Measurements from ENCODE around the gene FNBP1.

The FNBP1 gene

GRCh38 chr9:129901993-129902739 lies 140.8 kb downstream of the FNBP1 start:
- Histone ChIP-seq H3K4me2 (ENCODE audit: low read depth, low read length, poor library complexity, severe bottlenecking) (no peak overlapping the region), H4K20me1 (ENCODE audit: insufficient read depth, low read length, poor library complexity, severe bottlenecking) (no peaks in the 10 kb centered on the region)

GRCh38 chr9:129900263-129901027 lies 142.5 kb downstream of the FNBP1 start:
- H3K9ac ChIP-seq (ENCODE audit: low read depth, low read length, poor library complexity, severe bottlenecking): no peak overlapping the region
- H4K20me1 ChIP-seq (ENCODE audit: insufficient read depth, low read length, poor library complexity, severe bottlenecking): no peaks in the 10 kb centered on the region
- H3K27me3 ChIP-seq (ENCODE audit: insufficient read depth, low read length, poor library complexity, severe bottlenecking): no peaks in the 10 kb centered on the region
- no peaks in the 10 kb centered on the region for H3K9me2 ChIP-seq (replicated peaks; ENCODE audit: low read depth, low read length)
- peaks cover 56% of the 10 kb centered on the region; the same call in 1 of the 2 replicates for H3K36me3 ChIP-seq (ENCODE audit: insufficient read depth, low read length)
- H3K79me2 ChIP-seq (ENCODE audit: insufficient read depth, low read length): no peaks in the 10 kb centered on the region
- no peaks in the 10 kb centered on the region for H3K9me3 ChIP-seq (ENCODE audit: insufficient read depth, low read depth, low read length)
- peaks cover 2% of the 10 kb centered on the region for H3K4me1 ChIP-seq (ENCODE audit: insufficient read depth, low read length, poor library complexity, severe bottlenecking)
- no peak overlapping the region for H3K4me2 ChIP-seq (ENCODE audit: low read depth, low read length, poor library complexity, severe bottlenecking)
- TF ChIP-seq EZH2phosphoT487 (IDR thresholded peaks at IDR 0.05; ENCODE audit: borderline replicate concordance) (no peak), CTCF (conservative IDR thresholded peaks at IDR 0.05; ENCODE audit: low read length) (no peak)
- H3F3A ChIP-seq (ENCODE audit: low read depth): no peaks in the 10 kb centered on the region
- H3K4me3 ChIP-seq (ENCODE audit: low read length, poor library complexity, severe bottlenecking): no peak overlapping the region
- H2AFZ ChIP-seq (ENCODE audit: low read length): no peak overlapping the region

More at GRCh38 chr9:129901993-129902739, 140.8 kb downstream of the FNBP1 start:
- H3K9ac ChIP-seq (ENCODE audit: low read depth, low read length, poor library complexity, severe bottlenecking): no peak overlapping the region
- H3K27me3 ChIP-seq (ENCODE audit: insufficient read depth, low read length, poor library complexity, severe bottlenecking): no peaks in the 10 kb centered on the region
- no peaks in the 10 kb centered on the region for H3K9me2 ChIP-seq (replicated peaks; ENCODE audit: low read depth, low read length)
- H3K9me3 ChIP-seq (ENCODE audit: insufficient read depth, low read depth, low read length): no peaks in the 10 kb centered on the region
- no peaks in the 10 kb centered on the region for H3K79me2 ChIP-seq (ENCODE audit: insufficient read depth, low read length)
- H3K4me1 ChIP-seq (ENCODE audit: insufficient read depth, low read length, poor library complexity, severe bottlenecking): no peaks in the 10 kb centered on the region
- no peak overlapping the region for H2AFZ ChIP-seq (ENCODE audit: low read length)
- peaks cover 54% of the 10 kb centered on the region; the same call in 1 of the 2 replicates for H3K36me3 ChIP-seq (ENCODE audit: insufficient read depth, low read length)
- TF ChIP-seq CTCF (conservative IDR thresholded peaks at IDR 0.05; ENCODE audit: low read length): no peak
- TF ChIP-seq EZH2phosphoT487 (IDR thresholded peaks at IDR 0.05; ENCODE audit: borderline replicate concordance): no peak
- no peaks in the 10 kb centered on the region for H3F3A ChIP-seq (ENCODE audit: low read depth)
- no peak overlapping the region for H3K4me3 ChIP-seq (ENCODE audit: low read length, poor library complexity, severe bottlenecking)

DNA sequence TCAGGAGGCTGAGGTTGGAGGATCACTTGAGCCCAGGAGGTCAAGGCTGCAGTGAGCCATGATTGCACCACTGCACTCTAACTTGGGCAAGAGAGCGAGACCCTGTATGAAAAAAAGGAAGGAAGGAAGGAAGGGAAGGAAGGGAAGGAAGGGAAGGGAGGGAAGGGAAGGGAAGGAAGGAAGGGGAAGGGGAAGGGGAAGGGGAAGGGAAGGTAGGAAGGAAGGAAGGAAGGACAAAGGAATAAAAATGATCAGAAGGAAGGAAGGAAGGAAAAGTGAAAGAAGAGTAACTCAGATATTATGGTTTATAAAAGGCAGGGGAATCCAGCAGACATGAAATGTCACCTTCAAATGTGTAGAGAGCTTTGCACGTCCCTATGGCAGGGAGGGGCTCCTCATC lies 143.4 kb downstream of the FNBP1 start:
- Histone ChIP-seq H3K9me3 (ENCODE audit: insufficient read depth, low read depth, low read length) (no peaks in the 10 kb centered on the region), H4K20me1 (ENCODE audit: insufficient read depth, low read length, poor library complexity, severe bottlenecking) (no peaks in the 10 kb centered on the region), H3K27me3 (ENCODE audit: insufficient read depth, low read length, poor library complexity, severe bottlenecking) (no peaks in the 10 kb centered on the region), H3K9me2 (replicated peaks; ENCODE audit: low read depth, low read length) (no peaks in the 10 kb centered on the region), H3K36me3 (ENCODE audit: insufficient read depth, low read length) (peaks cover 63% of the 10 kb centered on the region; the same call in 1 of the 2 replicates), H3K4me1 (ENCODE audit: insufficient read depth, low read length, poor library complexity, severe bottlenecking) (peaks cover 7% of the 10 kb centered on the region), H3K9ac (ENCODE audit: low read depth, low read length, poor library complexity, severe bottlenecking) (no peak overlapping the region), H3F3A (ENCODE audit: low read depth) (no peaks in the 10 kb centered on the region), H3K79me2 (ENCODE audit: insufficient read depth, low read length) (no peaks in the 10 kb centered on the region), H3K4me3 (ENCODE audit: low read length, poor library complexity, severe bottlenecking) (no peak overlapping the region), H2AFZ (ENCODE audit: low read length) (no peak overlapping the region), H3K4me2 (ENCODE audit: low read depth, low read length, poor library complexity, severe bottlenecking) (no peak overlapping the region)
- TF ChIP-seq EZH2phosphoT487 (IDR thresholded peaks at IDR 0.05; ENCODE audit: borderline replicate concordance) (no peak), CTCF (conservative IDR thresholded peaks at IDR 0.05; ENCODE audit: low read length) (no peak)

Data from Loucy (cell line).